DMS 273 treated with DMSO at 0.1 percent for 48 hours (cell line): ENCODE measurements around the gene GRM8.
"Not testable (repeated sequence)": the region's sequence is repeated elsewhere in the genome, so short reads cannot be mapped to it uniquely, and the experiment has no call there.

Experiments used
- DNase-seq: peaks from one replicate; lab custom pipeline; 2025; lab: John Stamatoyannopoulos, UW

Gene GRM8

DNA sequence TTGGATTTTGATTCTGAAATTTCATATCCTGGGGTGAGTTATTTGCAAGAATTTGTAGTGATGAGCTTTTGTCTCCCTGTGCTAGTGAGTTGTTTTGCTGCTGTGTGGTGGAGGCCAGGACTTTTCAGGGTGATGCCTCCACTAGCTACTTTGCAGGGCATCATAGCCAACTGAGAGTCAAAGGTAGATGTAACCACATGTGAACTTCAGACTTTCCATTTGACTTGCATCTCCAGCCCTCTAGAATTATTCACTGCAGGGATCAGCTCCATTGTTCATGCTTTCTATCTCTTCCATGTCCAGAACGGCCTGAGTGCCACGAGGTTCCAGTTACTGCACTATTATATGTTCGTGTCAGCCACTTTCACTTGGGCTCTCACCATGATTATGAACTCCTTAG is 534.3 kb downstream of the GRM8 start:
- no peak for DNase-seq

GRCh38 chr7:126716321-126716720 is 536.4 kb downstream of the GRM8 start:
- no peak for DNase-seq

GRCh38 chr7:126715076-126715475 is 537.7 kb downstream of the GRM8 start:
- no peak for DNase-seq

- no peak for DNase-seq
These were observed 550.3 kb downstream of the GRM8 start for GRCh38 chr7:126702242-126703016.

DNA sequence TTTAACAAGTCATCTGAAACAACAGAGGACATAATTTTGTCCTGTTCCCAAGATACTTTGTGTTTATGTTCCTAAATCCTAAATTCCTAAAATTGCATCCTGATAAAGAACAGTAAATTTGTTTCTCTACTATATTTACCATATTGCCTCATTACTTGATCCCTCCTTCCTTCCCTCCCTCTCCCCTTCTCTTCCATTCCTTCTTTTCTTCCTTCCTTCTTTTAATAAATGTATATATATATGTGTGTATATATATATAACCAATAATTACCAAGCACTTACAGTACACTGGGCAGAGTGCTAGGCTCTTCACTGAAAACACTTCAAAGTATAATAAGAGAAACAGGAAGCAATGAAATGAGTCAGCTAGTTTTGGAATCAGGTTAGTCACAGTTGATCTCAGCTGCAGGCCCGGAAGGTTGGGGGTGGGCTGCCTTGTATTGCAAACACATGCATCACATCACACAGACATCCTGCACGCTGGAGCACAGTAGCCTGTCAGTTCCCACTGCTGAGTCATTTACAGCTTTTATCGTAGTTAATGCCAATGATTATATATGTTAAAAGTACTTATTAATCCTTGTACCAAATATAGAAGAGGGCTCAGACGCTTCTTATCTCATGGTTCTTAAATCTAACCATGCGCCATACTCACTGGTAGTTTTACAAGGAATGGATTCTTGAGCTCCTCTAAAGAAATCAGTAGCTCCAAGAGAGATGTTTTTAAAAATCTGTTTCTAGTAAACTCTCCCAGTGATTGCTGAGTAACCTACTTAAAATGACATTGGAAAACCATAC is 551.7 kb downstream of the GRM8 start:
- no peak for DNase-seq

GRCh38 chr7:126699707-126700106 is 553.0 kb downstream of the GRM8 start:
- no peak for DNase-seq

GRCh38 chr7:126698909-126699308 is 553.8 kb downstream of the GRM8 start:
- DNase-seq: no peak

GRCh38 chr7:126698446-126698845 is 554.3 kb downstream of the GRM8 start:
- DNase-seq: no peak

DNA sequence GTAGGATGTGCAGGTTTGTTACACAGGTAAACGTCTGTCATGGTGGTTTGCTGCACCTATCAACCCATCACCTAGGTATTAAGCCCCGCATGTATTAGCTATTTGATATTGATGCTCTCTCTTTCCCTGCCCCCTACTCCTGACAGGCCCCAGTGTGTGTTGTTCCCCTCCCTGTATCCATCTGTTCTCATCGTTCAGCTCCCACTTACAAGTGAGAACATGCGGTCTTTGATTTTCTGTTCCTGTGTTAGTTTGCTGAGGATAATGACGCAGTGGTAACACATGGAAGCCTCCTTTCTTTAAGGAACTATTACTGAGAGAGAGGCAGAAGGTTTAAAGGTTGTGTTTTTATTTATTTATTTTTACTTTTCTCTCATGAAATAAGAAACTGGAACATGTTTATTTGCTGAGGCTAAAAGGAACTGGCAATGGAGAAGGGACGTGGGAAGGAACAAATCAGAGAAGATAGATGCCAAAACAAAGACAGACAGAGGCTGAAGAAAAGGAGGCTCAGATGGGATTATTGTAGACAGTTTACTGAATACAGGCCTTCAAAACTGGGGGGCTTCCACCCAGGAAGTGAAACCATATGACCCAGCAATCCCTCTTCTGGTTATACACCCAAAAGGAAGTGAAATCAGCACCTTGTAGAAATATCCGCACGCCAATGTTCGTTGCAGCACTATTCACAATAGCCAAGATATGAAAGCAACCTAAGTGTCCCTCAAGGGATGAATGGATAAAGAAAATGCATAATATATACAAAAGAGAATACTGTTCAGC is 556.3 kb downstream of the GRM8 start:
- no peak for DNase-seq

- DNase-seq: no peak
These were observed 561.6 kb downstream of the GRM8 start for GRCh38 chr7:126690848-126691751.

DNA sequence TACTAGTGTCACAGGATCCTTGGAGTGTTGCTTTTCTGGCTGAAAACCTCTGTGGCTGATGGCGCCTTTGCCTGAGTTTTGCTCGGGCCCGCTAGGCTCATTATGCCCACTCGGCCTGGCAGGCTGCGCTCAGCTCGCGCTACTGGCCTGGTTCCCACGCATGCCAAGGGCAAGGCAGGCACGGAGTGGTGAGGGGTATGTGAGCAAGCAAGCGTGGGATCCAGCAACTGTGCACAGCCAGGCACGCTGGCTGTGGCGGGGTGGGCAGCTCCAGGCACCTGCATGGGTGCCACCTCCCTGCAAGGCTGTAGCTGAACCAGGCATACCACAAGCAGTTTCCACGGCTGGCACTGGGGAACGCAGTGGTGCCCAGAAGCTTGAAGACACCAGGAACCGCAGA is 562.6 kb downstream of the GRM8 start:
- DNase-seq: no peak

DNA sequence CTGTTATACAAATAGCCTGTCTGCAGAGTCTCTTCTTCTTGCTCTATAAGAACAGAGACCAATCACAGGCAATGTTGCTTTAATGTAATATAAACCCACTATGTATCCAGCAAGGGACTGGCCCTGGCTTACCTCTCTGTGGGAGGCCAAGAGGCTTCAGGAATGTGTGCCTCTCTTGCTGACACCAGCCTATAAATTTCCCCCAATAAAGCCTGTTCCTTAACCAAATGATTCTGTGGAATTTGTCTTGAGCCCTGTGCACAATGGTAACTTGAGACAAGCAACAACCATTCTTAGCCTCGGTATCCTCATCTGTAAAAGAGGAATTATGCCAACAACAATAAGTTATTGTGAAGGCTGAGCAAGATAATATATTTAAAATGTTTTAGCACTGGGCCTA is 563.7 kb downstream of the GRM8 start:
- no peak for DNase-seq

DNA sequence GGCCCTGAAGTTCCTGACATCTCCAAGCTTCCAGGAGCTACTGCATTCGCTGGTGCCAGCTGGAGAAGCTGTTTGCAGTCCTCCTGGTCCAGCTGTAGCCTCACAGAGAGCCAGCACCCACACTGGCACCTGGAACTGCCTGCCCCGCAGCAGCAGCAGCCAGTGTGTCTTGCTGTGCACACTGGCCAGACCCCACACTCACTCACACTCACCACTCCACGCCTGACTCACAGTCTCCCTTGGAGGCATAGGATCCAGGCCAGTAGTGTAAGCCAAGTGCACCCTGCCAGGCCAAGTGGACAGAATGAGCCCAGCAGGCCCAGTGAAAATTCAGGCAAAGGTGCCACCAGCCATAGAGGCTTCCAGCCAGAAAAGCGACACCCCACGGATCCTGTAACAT is 566.3 kb downstream of the GRM8 start:
- DNase-seq: no peak

- no peak for DNase-seq
These were observed 567.1 kb downstream of the GRM8 start for GRCh38 chr7:126685596-126685995.

- DNase-seq: no peak
These were observed 567.6 kb downstream of the GRM8 start for GRCh38 chr7:126685018-126685573.

GRCh38 chr7:126682176-126682575 is 570.6 kb downstream of the GRM8 start:
- no peak for DNase-seq

GRCh38 chr7:126668762-126669161 is 584.0 kb downstream of the GRM8 start:
- not testable (repeated sequence) for DNase-seq

DNA sequence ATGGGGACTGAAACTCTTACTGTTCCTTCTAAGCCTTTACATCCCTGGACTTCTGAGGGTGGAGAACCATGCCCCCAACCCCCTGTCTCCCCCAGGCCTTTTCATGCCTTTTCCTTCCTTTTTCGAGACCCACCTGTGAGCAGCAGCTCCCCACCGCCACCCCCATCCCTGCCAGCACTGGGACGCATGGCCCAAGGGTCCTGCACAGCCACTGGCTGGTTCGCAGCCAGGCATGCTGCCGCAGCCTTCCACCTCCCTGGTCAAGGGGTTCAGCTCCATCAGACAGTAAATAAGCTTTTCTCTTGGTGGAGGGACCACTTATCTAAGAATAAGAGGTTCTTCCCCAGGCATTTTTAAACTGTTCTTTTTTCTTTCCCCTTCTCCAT is 584.4 kb downstream of the GRM8 start:
- no peak for DNase-seq

GRCh38 chr7:126667742-126668366 is 584.9 kb downstream of the GRM8 start:
- DNase-seq: no peak

DNA sequence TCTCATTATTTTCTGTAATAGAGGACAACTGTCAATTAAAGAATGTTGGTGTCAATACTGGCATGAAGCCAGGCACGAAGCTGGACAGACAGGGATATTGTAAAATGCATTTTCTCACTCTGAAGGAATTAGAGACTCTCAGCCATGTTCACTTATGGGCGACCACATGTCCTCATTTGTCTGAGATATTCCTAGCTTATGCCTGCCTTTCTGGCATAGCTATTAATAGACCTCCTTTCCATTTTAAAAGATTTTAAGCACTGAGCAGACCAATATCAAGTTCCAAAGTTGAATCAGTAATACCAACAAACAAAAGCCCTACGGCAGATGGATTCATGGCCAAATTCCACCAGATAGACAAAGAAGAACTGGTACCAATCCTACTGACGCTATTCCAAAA is 589.9 kb downstream of the GRM8 start:
- no peak for DNase-seq

- DNase-seq: no peak
These were observed 593.6 kb downstream of the GRM8 start for GRCh38 chr7:126659124-126659523.
